Parathyroid adenoma (tissue), 2 donors: Measurements from ENCODE around the gene SLC22A16.

ENCODE experiments used
- H2AFZ ChIP-seq: fragments of 300-600 bp; sonication (generic); one replicate; pipeline ENCODE4 v1.7.0; 2017; ENCODE audit warnings: antibody characterized with exemption, mild to moderate bottlenecking
- H3K27ac ChIP-seq: fragments of 300-600 bp; sonication (generic); one replicate; pipeline ENCODE4 v1.7.0; 2017
- H3K27me3 ChIP-seq: fragments of 300-600 bp; sonication (generic); one replicate; pipeline ENCODE4 v1.7.0; 2017; ENCODE audit warnings: low read length; ENCODE audit not compliant: control insufficient read depth, insufficient read depth
- H3K36me3 ChIP-seq: fragments of 300-600 bp; sonication (generic); one replicate; pipeline ENCODE4 v1.7.0; 2017; ENCODE audit warnings: low read length; ENCODE audit not compliant: control insufficient read depth, insufficient read depth
- H3K4me1 ChIP-seq: fragments of 300-600 bp; sonication (generic); one replicate; pipeline ENCODE4 v1.7.0; 2017; ENCODE audit warnings: control low read depth
- H3K4me2 ChIP-seq: fragments of 300-600 bp; sonication (generic); one replicate; pipeline ENCODE4 v1.7.0; 2017; ENCODE audit warnings: low read length
- H3K4me3 ChIP-seq: fragments of 300-600 bp; sonication (generic); one replicate; pipeline ENCODE4 v1.7.0; 2017; ENCODE audit warnings: low read depth, low read length
- H3K79me2 ChIP-seq: fragments of 300-600 bp; sonication (generic); one replicate; pipeline ENCODE4 v1.7.0; 2017; ENCODE audit warnings: control low read depth
- H3K9ac ChIP-seq: fragments of 300-600 bp; sonication (generic); one replicate; pipeline ENCODE4 v1.7.0; 2017; ENCODE audit warnings: mild to moderate bottlenecking
- H3K9me3 ChIP-seq: fragments of 300-600 bp; sonication (generic); one replicate; pipeline ENCODE4 v1.7.0; 2017; ENCODE audit warnings: low read length; ENCODE audit not compliant: control insufficient read depth
- TF ChIP-seq, protein P1 (sequence below): fragments of 300-600 bp; sonication (generic); IDR thresholded peaks from one replicate; pipeline ENCODE4 v1.7.0; 2017; ENCODE audit warnings: antibody characterized with exemption, mild to moderate bottlenecking
- donor health status: primary hyperparathyroidism.

SLC22A16 gene

DNA sequence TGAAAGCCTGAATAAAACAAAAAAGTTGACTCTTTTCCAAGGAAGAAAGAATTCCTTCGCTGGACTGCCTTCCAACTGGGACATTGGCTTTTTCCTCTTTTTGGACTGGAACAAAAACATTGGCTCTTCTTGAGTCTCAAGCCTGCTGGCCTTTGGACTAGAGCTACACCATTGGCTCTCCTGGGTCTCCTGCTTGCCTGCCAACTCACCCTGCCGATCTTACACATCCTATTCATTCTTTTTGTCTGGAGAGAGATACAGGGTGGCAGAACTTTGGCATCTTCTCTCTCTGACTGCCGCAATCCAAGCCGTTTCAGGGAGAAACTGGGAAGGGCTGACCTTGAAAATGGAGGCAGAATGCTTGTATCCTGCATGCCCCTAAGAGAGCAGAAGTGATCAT, 81.2 kb downstream of the SLC22A16 start:
- Histone ChIP-seq H3K36me3 (no peaks in the 10 kb centered on the region), H3K9ac (no peak overlapping the region), H3K9me3 (no peaks in the 10 kb centered on the region), H3K4me1 (no peaks in the 10 kb centered on the region), H3K27ac (no peak overlapping the region), H3K4me3 (no peak overlapping the region), H3K27me3 (no peaks in the 10 kb centered on the region), H3K79me2 (no peaks in the 10 kb centered on the region), H2AFZ (no peak overlapping the region), H3K4me2 (no peak overlapping the region)
- TF ChIP-seq, protein P1, sequence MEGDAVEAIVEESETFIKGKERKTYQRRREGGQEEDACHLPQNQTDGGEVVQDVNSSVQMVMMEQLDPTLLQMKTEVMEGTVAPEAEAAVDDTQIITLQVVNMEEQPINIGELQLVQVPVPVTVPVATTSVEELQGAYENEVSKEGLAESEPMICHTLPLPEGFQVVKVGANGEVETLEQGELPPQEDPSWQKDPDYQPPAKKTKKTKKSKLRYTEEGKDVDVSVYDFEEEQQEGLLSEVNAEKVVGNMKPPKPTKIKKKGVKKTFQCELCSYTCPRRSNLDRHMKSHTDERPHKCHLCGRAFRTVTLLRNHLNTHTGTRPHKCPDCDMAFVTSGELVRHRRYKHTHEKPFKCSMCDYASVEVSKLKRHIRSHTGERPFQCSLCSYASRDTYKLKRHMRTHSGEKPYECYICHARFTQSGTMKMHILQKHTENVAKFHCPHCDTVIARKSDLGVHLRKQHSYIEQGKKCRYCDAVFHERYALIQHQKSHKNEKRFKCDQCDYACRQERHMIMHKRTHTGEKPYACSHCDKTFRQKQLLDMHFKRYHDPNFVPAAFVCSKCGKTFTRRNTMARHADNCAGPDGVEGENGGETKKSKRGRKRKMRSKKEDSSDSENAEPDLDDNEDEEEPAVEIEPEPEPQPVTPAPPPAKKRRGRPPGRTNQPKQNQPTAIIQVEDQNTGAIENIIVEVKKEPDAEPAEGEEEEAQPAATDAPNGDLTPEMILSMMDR, result no peak

DNA sequence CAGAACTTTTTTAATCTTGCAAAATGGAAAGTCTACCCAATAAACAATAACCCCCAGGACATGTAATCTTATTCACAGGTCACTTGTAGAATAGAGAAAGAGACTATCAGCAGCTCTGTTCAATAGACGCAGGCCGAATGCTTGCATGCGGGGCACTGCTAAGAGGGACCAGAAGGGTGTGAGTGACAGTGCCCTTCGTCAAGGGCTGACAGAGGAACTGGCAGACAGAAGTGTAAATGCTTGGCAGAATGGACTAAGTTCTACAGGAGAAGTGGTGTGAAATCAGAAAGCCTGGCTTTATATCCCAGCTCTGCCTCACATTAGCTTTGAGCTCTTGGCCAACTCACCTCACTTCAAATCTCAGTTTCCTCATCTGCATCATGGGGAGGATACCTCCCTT, 82.0 kb downstream of the SLC22A16 start:
- Histone ChIP-seq H2AFZ (no peak overlapping the region), H3K79me2 (no peaks in the 10 kb centered on the region), H3K9me3 (no peaks in the 10 kb centered on the region), H3K9ac (no peak overlapping the region), H3K4me1 (no peaks in the 10 kb centered on the region), H3K4me3 (no peak overlapping the region), H3K27me3 (no peaks in the 10 kb centered on the region), H3K27ac (no peak overlapping the region), H3K36me3 (no peaks in the 10 kb centered on the region), H3K4me2 (no peak overlapping the region)
- TF ChIP-seq, protein P1, result no peak

DNA sequence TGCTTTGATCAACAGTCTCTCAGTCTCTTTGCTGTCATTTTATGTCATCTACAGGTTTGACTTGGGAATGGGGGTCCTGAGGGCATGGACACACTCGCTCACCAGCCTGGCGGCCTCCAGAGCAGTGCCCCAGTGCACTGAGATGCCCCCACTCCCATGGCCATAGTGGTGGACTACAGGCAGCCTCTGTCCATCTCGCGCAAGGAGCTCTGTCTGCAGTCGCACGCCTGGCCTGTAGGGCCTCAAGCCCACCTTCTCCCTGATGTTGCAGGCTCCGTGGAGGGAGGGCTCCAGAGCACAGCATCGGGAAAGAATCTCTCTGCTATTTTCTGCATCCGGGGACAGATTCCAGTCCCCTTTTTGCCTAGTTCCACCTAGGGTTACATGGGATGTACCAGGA, 83.7 kb downstream of the SLC22A16 start:
- no peak overlapping the region for H2AFZ ChIP-seq
- TF ChIP-seq, protein P1, result no peak
- H3K4me2 ChIP-seq, result no peak overlapping the region

DNA sequence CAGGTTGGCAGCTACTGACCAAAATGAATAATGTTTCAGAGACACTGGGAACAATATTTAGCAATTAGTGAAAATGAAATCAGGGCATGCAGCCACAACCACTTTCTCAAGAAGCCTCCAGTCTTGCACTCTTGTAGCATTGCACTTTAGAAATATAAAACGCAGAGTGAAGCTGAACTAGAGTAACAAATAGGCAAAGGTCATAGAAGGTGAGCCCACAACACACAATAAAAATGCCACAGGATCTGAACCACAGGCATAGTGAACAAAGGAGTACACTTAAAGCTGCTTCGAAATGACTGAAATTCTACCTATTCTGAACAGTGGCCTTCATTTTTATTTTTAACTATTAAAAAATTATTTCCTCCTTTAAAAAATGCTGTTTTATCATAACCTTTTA, 86.0 kb downstream of the SLC22A16 start:
- H3K4me2 ChIP-seq, result no peak overlapping the region
- no peak overlapping the region for H3K27ac ChIP-seq
- H3K36me3 ChIP-seq, result no peaks in the 10 kb centered on the region
- H3K4me3 ChIP-seq, result no peak overlapping the region
- H3K9ac ChIP-seq, result no peak overlapping the region
- no peaks in the 10 kb centered on the region for H3K79me2 ChIP-seq
- no peak overlapping the region for H2AFZ ChIP-seq
- TF ChIP-seq, protein P1, result no peak
- no peaks in the 10 kb centered on the region for H3K27me3 ChIP-seq
- no peaks in the 10 kb centered on the region for H3K9me3 ChIP-seq
- no peaks in the 10 kb centered on the region for H3K4me1 ChIP-seq

More for the DNA sequence above, 83.7 kb downstream of the SLC22A16 start:
- H3K9ac ChIP-seq, result no peak overlapping the region
- no peaks in the 10 kb centered on the region for H3K4me1 ChIP-seq
- H3K9me3 ChIP-seq, result no peaks in the 10 kb centered on the region
- H3K79me2 ChIP-seq, result no peaks in the 10 kb centered on the region
- H3K4me3 ChIP-seq, result no peak overlapping the region
- no peaks in the 10 kb centered on the region for H3K36me3 ChIP-seq
- no peak overlapping the region for H3K27ac ChIP-seq
- H3K27me3 ChIP-seq, result no peaks in the 10 kb centered on the region

DNA sequence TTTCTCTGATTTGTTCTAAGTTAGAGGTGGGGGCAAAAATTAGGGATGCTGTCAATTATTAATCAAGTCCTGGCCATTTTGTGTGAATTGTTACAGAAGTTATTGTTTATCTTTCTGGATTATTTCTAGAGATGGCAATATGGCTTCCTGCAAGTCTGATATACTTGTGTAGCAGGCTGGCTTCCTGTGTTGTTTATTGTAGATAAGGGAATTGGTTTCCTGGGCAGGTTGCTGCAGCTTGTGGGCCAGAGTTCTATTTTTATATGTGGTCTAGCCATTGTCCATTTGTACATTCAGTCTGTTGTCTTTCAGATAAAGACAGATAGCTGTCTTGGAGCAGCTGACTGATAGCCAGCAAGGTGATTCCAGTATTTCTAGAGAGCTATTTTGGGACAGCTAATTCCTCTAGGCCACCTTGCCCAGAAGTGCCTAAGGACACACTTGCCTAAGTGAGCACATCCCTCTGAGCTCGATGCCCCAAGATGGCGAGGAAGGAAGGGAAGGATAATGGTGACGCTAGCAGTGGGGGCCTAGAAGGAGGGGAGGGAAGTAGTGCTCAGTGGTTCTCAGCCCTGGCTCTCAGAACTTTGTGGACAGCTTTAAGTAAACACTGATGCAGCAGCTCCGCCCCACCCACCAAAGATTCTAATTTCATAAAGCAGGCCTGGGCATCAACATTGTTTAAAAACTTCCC, 86.6 kb downstream of the SLC22A16 start:
- Histone ChIP-seq H3K4me2 (no peak overlapping the region), H3K4me1 (no peaks in the 10 kb centered on the region), H3K27ac (no peak overlapping the region), H3K4me3 (no peak overlapping the region), H3K36me3 (no peaks in the 10 kb centered on the region), H2AFZ (no peak overlapping the region), H3K27me3 (no peaks in the 10 kb centered on the region), H3K9me3 (no peaks in the 10 kb centered on the region), H3K79me2 (no peaks in the 10 kb centered on the region), H3K9ac (no peak overlapping the region)
- TF ChIP-seq, protein P1, result no peak
